MM.1S (cell line): ENCODE data around the gene SH3RF3.

Experiments
- DNase-seq: peaks from one replicate; pipeline ENCODE4 v3.0.0-alpha.2; 2015
- H2AFZ ChIP-seq: fragments of 300-600 bp; sonication (generic); 2 replicates; pipeline ENCODE4 v1.6.0; 2016; ENCODE audit warnings: antibody characterized with exemption, low read length
- H3F3A ChIP-seq: fragments of 300-600 bp; sonication (generic); 2 replicates; pipeline ENCODE4 v1.6.1; 2016; ENCODE audit warnings: mild to moderate bottlenecking, antibody characterized with exemption, low read length, moderate library complexity, mixed read lengths; ENCODE audit not compliant: insufficient read depth
- H3K27ac ChIP-seq: fragments of 300-600 bp; sonication (generic); 2 replicates; pipeline ENCODE4 v1.5.1; 2016; ENCODE audit warnings: mild to moderate bottlenecking, low read length
- H3K27me3 ChIP-seq: fragments of 300-600 bp; sonication (generic); replicated peaks from 2 replicates; pipeline ENCODE4 v1.6.0; 2016; ENCODE audit warnings: low read length; ENCODE audit not compliant: insufficient read depth
- H3K36me3 ChIP-seq: fragments of 300-600 bp; sonication (generic); replicated peaks from 2 replicates; pipeline ENCODE4 v1.6.1; 2016; ENCODE audit warnings: mild to moderate bottlenecking, low read length, mixed read lengths; ENCODE audit not compliant: insufficient read depth
- H3K4me1 ChIP-seq: fragments of 300-600 bp; sonication (generic); 2 replicates; pipeline ENCODE4 v1.6.1; 2016; ENCODE audit warnings: low read length, mixed read lengths
- H3K4me2 ChIP-seq: fragments of 300-600 bp; sonication (generic); 2 replicates; pipeline ENCODE4 v1.6.0; 2016; ENCODE audit warnings: low read depth, low read length
- H3K4me3 ChIP-seq: fragments of 300-600 bp; sonication (generic); 2 replicates; pipeline ENCODE4 v1.5.1; 2016; ENCODE audit warnings: low read length, mixed read lengths
- H3K79me2 ChIP-seq: fragments of 300-600 bp; sonication (generic); 2 replicates; pipeline ENCODE4 v1.6.1; 2016; ENCODE audit warnings: mixed run types, low read length, mixed read lengths
- H3K9ac ChIP-seq: fragments of 300-600 bp; sonication (generic); 2 replicates; pipeline ENCODE4 v1.6.1; 2016; ENCODE audit warnings: low read length, mixed read lengths
- H3K9me2 ChIP-seq: fragments of 300-600 bp; sonication (generic); replicated peaks from 2 replicates; pipeline ENCODE4 v1.6.1; 2016; ENCODE audit warnings: mild to moderate bottlenecking, low read length, mixed read lengths; ENCODE audit not compliant: insufficient read depth
- H3K9me3 ChIP-seq: fragments of 300-600 bp; sonication (generic); replicated peaks from 2 replicates; pipeline ENCODE4 v1.6.1; 2016; ENCODE audit warnings: mild to moderate bottlenecking, low read length, mixed read lengths; ENCODE audit not compliant: insufficient read depth
- H4K20me1 ChIP-seq: fragments of 300-600 bp; sonication (generic); 2 replicates; pipeline ENCODE4 v1.6.1; 2016; ENCODE audit warnings: mild to moderate bottlenecking, low read length, moderate library complexity, mixed read lengths; ENCODE audit not compliant: insufficient read depth
- CTCF ChIP-seq: fragments of 300-600 bp; sonication (generic); IDR thresholded peaks from 2 replicates; pipeline ENCODE4 v1.5.1; 2016; ENCODE audit warnings: antibody characterized with exemption, low read length, mixed read lengths
- EZH2 ChIP-seq: fragments of 300-600 bp; sonication (generic); optimal IDR thresholded peaks from 2 replicates; pipeline ENCODE3; 2017; ENCODE audit warnings: low read depth, mild to moderate bottlenecking, antibody characterized with exemption, low read length, mixed read lengths
- EZH2phosphoT487 ChIP-seq: fragments of 300-600 bp; sonication (generic); IDR thresholded peaks from 2 replicates; pipeline ENCODE4 v1.6.1; 2018; ENCODE audit warnings: antibody characterized with exemption, low read length

The SH3RF3 gene

DNA sequence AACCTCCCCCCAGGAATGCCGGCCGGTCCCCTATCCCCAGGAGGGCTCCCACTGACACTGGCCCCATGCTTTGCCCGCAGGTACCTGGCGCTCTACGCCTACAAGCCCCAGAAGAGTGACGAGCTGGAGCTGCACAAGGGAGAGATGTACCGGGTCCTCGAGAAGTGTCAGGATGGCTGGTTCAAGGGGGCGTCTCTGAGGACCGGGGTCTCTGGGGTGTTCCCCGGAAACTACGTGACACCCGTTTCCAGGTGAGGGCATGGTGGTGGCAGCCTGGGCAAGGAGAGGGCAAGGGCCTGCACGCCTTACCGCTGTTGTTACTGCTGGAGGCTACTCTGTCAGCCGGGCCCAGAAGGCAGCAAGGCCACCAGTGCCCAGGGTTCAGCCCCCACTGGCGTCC, 303.4 kb downstream of the SH3RF3 start:
- no peak for TF ChIP-seq EZH2
- TF ChIP-seq CTCF = no peak
- no peak for TF ChIP-seq EZH2phosphoT487
- Histone ChIP-seq H3K4me1 (no peaks in the 10 kb centered on the region), H3K4me3 (no peak overlapping the region), H3K9me2 (no peaks in the 10 kb centered on the region), H3K9me3 (no peaks in the 10 kb centered on the region), H4K20me1 (no peaks in the 10 kb centered on the region), H3K36me3 (no peaks in the 10 kb centered on the region), H3K79me2 (no peaks in the 10 kb centered on the region), H3K9ac (no peak overlapping the region), H3K4me2 (no peak overlapping the region), H3K27ac (no peak overlapping the region), H3K27me3 (no peaks in the 10 kb centered on the region), H2AFZ (no peak overlapping the region), H3F3A (no peaks in the 10 kb centered on the region)
- DNase-seq = no peak

DNA sequence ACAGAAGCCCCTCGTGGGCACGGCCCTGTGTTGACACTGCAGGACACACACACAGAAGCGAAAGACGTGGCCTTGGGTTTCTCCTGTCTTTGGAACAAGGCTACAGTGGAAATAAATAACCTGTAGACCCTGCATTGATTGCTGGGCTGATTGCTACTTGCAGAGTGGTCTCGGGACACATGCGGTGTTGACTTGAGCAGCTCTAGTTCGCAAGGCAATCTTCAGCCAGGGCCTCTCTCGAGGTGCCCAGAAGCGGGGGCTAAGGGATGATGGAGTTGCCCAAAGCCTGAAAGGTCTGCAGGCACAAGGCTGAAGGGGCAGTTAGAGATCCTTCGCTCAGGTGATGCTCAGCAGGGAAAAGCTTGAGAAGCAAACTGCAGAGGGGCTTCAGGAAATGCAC, 304.5 kb downstream of the SH3RF3 start:
- Histone ChIP-seq H3F3A (no peaks in the 10 kb centered on the region), H4K20me1 (no peaks in the 10 kb centered on the region), H3K9me3 (no peaks in the 10 kb centered on the region), H3K36me3 (no peaks in the 10 kb centered on the region), H3K27me3 (no peaks in the 10 kb centered on the region), H2AFZ (no peak overlapping the region), H3K27ac (no peak overlapping the region), H3K79me2 (no peaks in the 10 kb centered on the region), H3K4me3 (no peak overlapping the region), H3K4me2 (no peak overlapping the region), H3K9me2 (no peaks in the 10 kb centered on the region), H3K4me1 (no peaks in the 10 kb centered on the region), H3K9ac (no peak overlapping the region)
- no peak for DNase-seq
- TF ChIP-seq EZH2 (no peak), CTCF (no peak), EZH2phosphoT487 (no peak)

DNA sequence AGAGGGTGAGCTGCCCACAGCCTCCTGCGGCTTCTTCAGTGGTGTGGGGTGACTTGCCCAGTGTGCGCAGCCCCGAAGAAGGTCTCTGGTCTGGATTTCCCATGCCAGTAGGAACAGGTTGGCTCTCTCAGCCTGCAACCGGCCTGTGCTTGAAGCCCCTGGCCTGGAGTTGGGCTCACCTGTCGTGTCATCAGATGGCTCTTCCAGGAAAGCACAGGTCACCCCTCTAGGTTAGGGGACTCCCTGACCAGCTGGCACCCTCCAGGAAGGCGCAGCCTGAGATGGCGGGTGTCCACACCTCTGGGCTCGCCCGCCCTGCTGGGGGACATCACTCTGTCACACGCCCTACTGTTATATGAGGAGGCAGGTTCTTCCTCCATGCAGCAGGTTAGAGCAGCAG, 304.9 kb downstream of the SH3RF3 start:
- H3K9me2 ChIP-seq = no peaks in the 10 kb centered on the region
- TF ChIP-seq CTCF (no peak), EZH2phosphoT487 (no peak), EZH2 (no peak)
- no peaks in the 10 kb centered on the region for H3K9me3 ChIP-seq
- H3K9ac ChIP-seq = no peak overlapping the region
- no peak overlapping the region for H3K4me3 ChIP-seq
- no peaks in the 10 kb centered on the region for H3F3A ChIP-seq
- H3K4me1 ChIP-seq = no peaks in the 10 kb centered on the region
- no peak overlapping the region for H2AFZ ChIP-seq
- no peaks in the 10 kb centered on the region for H3K79me2 ChIP-seq
- no peaks in the 10 kb centered on the region for H4K20me1 ChIP-seq
- no peaks in the 10 kb centered on the region for H3K36me3 ChIP-seq
- no peak for DNase-seq
- H3K4me2 ChIP-seq = no peak overlapping the region
- no peaks in the 10 kb centered on the region for H3K27me3 ChIP-seq
- no peak overlapping the region for H3K27ac ChIP-seq

DNA sequence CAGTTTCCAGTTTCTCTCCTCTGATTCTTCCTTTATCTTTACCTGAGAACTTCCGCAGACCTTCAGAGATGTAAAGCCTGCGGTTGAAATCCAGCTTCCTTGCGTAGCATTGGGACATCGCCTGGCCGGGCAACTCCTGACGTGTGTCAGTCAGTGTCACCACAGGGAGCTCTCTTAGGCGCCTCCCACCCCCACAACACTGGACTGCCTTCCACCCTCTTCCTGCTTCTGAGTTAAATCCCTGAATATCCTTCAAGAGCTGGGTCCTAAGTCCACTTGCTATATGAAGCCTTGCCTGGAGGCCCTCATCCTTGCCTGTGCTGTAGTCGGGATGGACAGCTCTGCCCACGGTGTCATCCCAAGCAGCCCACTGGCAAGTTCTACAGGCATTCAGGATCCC, 305.3 kb downstream of the SH3RF3 start:
- H4K20me1 ChIP-seq = no peaks in the 10 kb centered on the region
- no peaks in the 10 kb centered on the region for H3K27me3 ChIP-seq
- no peaks in the 10 kb centered on the region for H3K9me2 ChIP-seq
- no peaks in the 10 kb centered on the region for H3K4me1 ChIP-seq
- no peak overlapping the region for H3K27ac ChIP-seq
- no peak overlapping the region for H3K4me2 ChIP-seq
- H3K36me3 ChIP-seq = no peaks in the 10 kb centered on the region
- no peak overlapping the region for H2AFZ ChIP-seq
- no peaks in the 10 kb centered on the region for H3K9me3 ChIP-seq
- DNase-seq = no peak
- no peak overlapping the region for H3K4me3 ChIP-seq
- TF ChIP-seq EZH2 (no peak), EZH2phosphoT487 (no peak), CTCF (no peak)
- no peak overlapping the region for H3K9ac ChIP-seq
- no peaks in the 10 kb centered on the region for H3F3A ChIP-seq
- no peaks in the 10 kb centered on the region for H3K79me2 ChIP-seq
